Stimulated activated CD4-positive, alpha-beta T cell treated with anti-CD3 and anti-CD28 coated beads, Interleukin-1b, Interleukin-23, amount 100 ng/mL, for 1 hour (primary cell): ENCODE data around the gene ADCYAP1R1.

Experiments
- DNase-seq, 2 donors: peaks; one replicate each; pipeline ENCODE4 v3.0.0-alpha.2; 2020; ENCODE audit warnings: low read depth in 2 of 2

The ADCYAP1R1 gene

DNA sequence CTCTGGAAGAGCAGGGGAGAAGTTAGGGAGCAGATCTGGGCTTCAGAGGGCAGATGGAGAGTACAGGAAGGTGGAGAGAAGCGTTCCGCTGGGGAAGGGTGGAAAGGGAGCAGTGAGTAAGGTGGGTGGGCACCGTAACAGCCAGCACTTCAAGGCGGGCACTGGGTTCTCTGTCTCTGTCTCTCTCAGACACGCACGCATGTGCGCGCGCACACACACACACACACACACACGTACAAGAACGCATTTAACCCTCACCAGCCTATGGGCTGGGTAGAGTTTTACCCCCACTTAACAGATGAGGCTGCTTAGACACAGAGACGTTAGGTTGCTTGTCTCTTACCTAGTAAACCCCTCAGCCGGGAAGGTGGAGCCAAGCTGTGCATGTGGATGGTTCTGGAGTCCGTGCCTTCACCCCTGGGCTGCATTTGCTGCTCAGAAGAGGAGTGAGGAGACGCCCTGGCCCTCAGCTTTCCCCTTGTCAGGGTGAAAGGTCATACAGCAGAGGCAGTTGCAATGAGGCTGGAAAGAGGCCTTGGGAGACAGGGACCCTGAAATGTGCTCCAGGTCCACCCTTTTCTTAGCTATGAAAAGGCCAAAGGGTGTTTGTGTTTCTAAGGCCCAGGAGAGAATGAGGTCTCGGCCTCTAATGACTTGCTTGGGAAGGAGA is 16.0 kb downstream of the ADCYAP1R1 start:
- no peak for DNase-seq

DNA sequence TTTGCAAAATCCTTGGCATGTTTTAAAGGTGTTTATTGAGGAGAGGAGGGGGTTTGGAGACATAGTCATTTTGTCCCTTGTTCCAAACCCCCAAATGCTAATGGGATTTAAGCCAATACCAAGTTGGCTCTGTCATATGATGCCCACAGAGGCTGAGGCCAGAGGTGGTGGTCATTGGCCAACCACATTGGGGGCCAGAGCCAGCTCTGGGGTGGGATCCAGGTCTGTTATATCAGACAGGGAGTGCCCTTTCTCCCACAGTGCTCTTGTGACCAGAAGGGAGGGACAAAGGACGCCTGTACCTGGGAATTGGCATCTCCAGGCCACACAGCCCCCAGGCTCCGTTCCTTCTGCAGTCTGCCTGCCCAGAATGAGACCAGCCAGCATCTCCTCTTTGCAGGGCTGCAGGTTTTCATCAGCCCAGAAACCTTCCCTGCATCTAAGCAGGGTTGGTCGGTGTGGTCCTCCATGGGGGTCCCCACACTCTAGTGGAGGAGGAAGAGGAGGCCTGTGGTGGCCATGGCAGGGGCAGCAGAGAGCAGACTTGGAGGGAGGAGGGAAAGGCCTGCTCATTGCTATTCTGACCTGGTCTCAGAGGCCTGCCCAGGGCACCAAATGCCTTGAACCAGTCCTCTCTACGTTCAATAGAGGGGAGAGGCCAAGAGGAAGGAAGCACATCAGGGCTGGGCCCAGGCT is 17.9 kb downstream of the ADCYAP1R1 start:
- no peak for DNase-seq

DNA sequence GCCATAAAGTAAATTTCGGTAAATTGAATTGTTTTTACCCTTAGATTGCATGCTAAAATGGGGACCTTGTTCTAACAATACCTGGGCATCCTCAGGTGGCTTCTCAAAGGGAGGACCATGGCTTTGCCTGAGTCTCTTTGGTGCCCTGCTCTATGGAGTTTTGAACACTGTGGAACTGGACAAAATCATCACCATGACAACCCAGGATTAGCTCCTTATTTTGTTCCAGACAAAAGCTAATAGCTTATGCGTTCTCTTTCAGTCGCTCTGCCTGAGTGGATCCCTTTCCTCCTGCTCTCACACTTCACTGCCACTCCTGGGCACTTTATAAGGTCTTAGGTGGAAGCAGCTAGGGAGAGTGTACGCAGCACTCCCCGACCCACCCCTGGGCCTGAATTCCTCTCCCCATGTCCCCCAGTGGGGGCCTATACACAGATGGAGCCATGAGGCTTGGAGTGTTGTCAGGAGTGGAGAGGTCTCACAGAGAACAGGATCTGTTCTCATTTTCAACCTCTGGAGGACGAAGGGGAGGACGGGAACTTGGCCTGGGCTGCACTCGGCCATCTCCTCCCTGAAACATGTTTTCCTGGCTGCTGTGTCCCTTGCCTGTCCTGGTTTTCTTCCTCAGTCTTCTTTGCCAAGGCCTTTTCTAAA is 19.0 kb downstream of the ADCYAP1R1 start:
- no peak for DNase-seq

DNA sequence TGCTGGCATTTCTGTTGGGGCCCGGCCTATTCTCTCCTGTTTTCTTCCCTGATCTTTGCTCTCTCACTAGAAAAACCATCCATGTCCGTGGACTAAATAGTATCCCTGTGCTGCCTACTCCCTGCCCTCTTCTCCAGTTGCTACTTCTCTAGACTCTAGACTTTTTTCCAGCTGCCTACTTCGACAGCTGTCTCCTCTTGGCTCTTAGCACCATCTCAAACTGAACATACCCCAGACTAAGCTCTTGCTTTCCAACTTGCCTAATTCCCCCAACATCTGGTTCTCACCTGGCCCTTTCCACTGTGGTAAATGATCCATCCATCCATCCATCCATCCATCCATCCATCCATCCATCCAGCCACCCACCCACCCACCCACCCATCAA is 19.5 kb downstream of the ADCYAP1R1 start:
- DNase-seq: no peak

- DNase-seq: no peak
These were observed 21.4 kb downstream of the ADCYAP1R1 start for GRCh38 chr7:31073326-31074119.

DNA sequence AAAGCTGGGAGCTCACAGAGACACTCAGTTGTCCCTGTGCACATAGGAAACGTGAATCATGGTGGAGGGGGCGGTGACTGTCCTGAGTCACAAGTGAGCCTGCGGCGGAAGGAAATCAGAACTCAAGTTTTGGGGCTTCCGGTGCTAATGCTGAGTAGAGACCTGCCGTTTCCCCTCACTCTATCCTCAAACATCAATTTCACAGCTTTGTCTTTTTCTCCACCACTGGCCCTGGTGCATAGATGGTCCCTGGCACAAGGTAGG is 21.9 kb downstream of the ADCYAP1R1 start:
- no peak for DNase-seq

- no peak for DNase-seq
These were observed 22.4 kb downstream of the ADCYAP1R1 start for GRCh38 chr7:31074403-31075085.

DNA sequence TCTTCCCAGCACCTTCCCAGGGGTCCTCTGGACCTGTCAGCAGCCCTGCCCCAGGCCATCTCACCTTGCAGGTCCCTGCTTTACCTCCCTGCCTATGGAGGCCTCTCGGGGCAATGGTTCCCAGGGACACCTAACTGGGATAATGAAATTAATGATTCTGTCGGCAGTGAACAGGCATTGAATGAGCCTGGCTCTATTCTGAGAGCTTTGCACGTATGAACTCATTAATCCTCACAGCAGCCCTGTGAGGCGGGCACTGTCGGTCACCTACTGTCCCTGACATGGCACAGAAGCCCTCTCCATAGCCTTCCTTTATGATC is 22.9 kb downstream of the ADCYAP1R1 start:
- DNase-seq: no peak

DNA sequence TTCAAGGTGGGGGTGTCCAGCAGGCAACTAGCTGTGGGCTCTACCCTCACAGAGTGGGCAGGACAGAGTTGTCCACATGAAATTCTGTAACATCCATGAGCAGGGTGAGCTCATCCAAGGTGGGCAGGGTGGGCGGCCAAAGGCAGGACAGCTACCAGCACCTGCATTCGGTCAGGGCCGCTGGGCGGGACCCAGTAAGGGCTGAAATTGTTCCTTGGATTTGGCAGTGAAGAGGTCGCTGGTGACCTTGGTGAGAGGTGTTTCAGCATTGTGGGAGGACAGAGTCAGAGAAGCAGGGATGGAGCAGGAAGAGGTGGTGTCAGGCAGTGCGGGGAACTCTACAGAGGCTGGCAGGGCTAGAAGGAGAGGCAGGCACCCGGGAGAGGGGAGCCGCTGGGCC is 23.9 kb downstream of the ADCYAP1R1 start:
- DNase-seq: no peak

- DNase-seq: no peak
These were observed 24.7 kb downstream of the ADCYAP1R1 start for GRCh38 chr7:31076641-31077310.

- no peak for DNase-seq
These were observed 25.6 kb downstream of the ADCYAP1R1 start for GRCh38 chr7:31077484-31078362.

DNA sequence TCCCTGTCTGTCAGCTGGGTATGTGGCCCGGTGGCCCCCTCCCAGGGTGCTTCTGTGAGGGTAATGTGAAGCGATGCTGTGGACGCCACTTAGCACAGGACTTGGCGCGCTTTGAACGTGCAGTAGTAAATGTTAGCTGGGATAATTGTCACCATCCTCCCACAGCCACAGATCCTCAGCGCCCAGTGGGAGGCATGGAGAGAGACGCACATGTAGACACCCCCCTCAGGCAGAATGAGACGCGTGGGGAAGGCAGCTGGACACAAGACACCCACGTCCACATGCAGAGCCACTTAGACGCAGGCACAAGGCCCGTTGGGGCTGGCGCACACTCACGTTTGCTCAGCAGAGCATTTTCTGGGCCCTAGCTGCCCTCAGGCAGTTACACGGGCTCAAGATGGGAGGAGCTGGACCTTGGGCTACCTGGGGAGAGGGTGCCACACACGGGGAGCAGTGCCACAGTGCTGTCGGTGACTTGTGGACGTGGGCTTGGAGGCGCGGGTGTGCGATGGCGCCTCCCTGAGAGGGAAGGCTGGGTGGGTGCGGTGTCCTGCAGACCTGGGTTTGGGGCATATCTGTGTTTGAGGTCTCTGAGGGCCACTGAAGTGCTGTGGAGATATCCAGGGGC is 26.4 kb downstream of the ADCYAP1R1 start:
- DNase-seq: no peak

DNA sequence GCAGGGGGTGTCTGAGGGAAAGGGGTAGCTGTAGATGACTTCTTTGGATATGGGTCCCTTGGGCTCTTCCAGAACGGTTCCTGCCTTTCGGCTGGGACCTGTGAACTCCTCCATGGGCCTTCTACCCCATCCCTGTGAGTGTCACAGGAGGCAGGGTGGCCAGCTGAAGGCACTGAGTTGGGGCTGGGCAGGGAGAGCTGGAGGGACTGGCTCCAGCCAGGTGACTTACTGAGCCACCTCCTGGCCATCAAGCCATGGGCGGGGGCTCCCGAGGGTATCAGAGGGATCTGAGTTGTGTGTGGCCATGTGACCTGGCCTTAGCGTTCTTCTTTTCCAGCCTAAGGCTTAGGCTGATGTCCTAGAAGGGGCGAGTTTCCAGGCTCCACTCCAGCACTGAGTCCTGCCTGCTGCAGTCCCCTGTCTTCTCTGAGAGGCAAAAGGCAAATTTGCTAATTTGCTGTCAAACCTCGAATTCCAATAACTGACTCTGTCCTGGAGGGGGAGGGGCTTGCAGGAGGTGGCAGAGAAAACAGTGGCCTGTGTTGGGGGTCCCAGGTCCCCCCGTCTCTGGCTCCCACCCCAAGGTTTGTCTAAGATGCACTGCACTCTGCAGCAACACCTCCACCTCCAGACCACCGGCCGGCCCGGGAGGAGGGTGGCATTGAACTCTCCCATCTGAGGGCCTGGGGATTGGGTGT is 27.2 kb downstream of the ADCYAP1R1 start:
- no peak for DNase-seq

- no peak for DNase-seq
These were observed 27.9 kb downstream of the ADCYAP1R1 start for GRCh38 chr7:31079824-31080511.

- no peak for DNase-seq
These were observed 28.7 kb downstream of the ADCYAP1R1 start for GRCh38 chr7:31080763-31081162.

GRCh38 chr7:31082017-31082416 is 29.9 kb downstream of the ADCYAP1R1 start:
- no peak for DNase-seq

DNA sequence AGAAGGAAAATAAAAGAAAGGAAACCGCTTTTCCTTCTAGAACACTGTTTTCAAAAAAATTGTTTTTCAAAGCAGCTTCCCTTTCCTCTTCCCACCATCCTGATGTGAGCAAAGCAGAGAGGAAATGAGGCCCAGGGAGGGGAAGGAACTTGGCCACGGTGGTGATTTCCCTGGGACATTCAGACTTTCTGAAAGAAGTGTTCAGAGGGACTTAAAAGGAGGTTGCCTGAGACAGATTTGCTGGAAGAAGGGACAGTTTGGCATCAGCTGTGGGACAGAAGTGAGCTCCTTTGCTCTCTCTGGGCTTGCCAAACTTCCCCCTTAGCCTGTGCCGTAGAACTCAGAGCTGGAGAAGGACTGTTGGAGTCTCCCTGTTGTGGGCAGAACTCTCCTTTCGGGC is 30.3 kb downstream of the ADCYAP1R1 start:
- DNase-seq: no peak

DNA sequence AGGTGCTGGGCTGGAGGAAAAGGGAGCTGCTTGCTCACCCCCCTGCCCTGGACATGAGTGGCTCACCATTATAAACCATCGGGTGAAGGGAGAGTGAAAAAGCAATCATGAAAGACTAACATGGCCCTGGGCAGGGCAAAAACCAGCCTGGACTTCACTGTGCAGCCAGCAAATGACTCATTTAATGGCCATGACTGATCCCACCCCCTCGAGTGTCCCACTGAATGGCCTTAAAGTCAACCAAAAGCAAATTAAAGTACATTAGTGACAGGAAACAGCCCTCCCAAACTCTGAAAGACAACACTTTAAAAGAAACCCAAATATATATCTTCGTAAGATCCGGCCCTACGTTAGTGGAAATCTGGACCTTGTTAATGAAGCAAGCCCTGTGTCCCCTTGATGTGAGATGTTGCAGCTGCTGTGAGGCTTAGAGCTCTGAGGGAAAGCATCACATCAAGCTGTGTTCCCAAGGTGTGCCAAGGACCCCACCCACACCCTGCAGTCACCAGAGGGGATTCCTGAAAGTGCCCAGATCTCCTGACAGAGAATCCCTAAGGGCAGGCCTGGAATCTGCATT is 31.2 kb downstream of the ADCYAP1R1 start:
- no peak for DNase-seq

DNA sequence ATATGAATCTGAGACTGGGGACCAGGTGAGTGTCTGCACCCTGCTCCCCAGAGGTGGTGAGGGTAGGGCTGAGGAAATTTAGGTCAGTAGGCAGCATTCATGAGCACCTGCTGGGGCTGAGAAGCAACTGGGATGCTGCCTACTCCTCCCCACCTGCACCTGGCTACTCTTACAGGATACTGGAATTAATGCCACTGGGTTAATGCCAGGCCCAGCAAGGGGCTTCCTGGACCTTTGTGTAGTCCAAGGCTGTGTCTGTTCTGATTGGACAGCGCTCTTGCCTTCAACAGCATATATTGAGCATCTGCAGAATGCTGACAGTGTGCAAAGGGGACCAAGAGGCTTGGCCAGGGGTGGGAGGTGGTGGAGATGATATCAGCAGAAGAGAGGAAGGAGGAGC is 32.1 kb downstream of the ADCYAP1R1 start:
- DNase-seq: no peak
